A673 (cell line): ENCODE measurements around the gene RASSF1.

Source experiments
- CTCF ChIP-seq: fragments of 300-800, 200-600 bp; sonication (generic); conservative IDR thresholded peaks from 2 replicates; pipeline ENCODE4 v1.5.1; 2017; ENCODE audit warnings: low read depth, mild to moderate bottlenecking, antibody characterized with exemption, low read length, moderate library complexity, mixed read lengths
- EZH2 ChIP-seq: fragments of 200-600 bp; sonication (generic); IDR thresholded peaks from 2 replicates; pipeline ENCODE4 v1.6.1; 2017; ENCODE audit warnings: borderline replicate concordance, low read depth, mild to moderate bottlenecking, mixed read lengths, antibody characterized with exemption, low read length; ENCODE audit not compliant: poor library complexity, severe bottlenecking

- no peak for TF ChIP-seq CTCF
- no peak for TF ChIP-seq EZH2
Observed at GRCh38 chr3:50316657-50317242, 23.9 kb downstream of the RASSF1 start.
